ENCODE measurements around the gene MBP. TPM values are rescaled to one million over a fixed set of nuclear protein-coding genes. Genes with fewer than 3 reads are reported as not detected.

Gene MBP
- total RNA-seq, 2 donors from 2014 or later: 43.0 to 65.8 TPM

DNA sequence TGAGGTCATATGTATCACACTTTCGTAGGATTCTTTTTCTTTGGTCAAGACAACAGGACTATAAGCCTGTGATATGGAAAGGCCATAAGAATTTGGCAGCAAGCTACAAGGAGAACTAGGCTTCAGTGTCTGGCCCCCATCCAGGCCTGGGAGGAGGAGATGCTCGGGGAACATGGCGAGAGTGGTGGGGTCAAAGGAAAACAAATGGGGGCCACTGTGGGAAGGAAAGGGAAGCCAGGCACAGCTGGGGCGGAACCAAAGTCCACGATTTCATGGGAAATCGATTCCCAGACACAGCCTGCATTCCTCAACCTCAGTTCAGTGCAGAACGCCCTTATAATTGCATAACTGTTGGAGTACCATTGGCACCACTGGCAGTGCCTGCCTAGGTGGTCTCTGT, 58.2 kb downstream of the MBP start:
- no peaks in the 10 kb centered on the region for H3K4me1 ChIP-seq

DNA sequence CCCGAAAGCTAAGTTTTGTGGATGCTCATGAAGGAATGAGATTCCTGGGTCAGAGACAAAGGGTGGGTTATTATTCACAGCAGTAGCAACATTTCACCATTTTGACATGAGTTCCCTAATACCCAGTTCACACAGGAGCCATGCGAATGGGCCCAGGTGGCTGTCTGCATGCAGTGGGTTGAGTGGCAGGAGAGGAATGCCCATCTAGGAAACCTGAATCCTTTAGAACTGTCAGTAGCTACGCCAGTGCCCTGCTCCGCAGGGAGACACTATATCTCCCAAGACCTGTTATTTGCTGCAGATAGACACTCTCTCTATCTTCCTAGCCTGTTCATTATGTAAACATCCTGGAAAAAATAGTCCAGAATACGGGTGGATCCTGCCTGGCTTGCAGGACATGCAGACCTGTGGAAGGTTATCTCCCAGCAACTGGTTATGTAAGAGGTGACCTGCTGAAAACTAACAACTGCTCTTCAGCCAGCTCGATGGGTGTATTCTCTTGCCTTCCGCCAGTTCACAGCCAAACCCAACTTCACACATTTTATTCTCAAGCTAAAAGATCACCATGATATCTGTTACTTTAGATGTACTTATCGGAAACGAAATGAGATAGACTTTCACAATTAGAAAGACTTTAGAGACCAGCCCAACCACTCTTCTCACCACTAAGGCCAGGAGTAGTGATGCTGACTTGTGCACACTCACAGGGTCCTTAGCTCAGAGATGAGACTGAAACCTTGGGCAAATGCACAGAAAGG, 59.1 kb downstream of the MBP start:
- intact Hi-C loops (cut with DNase I): no loop called here
- Histone ChIP-seq H3K27me3 (no peaks in the 10 kb centered on the region), H3K36me3 (no peaks in the 10 kb centered on the region), H3K9me3 (no peaks in the 10 kb centered on the region), H3K4me3 (no peak overlapping the region), H3K9ac (ENCODE audit: low read depth in 2 of 2, low read length in 2 of 2) (no peak overlapping the region), H3K4me1 (peaks cover 2% of the 10 kb centered on the region), H3K27ac (no peak overlapping the region)
- no peak for DNase-seq
- TF ChIP-seq, protein P1, sequence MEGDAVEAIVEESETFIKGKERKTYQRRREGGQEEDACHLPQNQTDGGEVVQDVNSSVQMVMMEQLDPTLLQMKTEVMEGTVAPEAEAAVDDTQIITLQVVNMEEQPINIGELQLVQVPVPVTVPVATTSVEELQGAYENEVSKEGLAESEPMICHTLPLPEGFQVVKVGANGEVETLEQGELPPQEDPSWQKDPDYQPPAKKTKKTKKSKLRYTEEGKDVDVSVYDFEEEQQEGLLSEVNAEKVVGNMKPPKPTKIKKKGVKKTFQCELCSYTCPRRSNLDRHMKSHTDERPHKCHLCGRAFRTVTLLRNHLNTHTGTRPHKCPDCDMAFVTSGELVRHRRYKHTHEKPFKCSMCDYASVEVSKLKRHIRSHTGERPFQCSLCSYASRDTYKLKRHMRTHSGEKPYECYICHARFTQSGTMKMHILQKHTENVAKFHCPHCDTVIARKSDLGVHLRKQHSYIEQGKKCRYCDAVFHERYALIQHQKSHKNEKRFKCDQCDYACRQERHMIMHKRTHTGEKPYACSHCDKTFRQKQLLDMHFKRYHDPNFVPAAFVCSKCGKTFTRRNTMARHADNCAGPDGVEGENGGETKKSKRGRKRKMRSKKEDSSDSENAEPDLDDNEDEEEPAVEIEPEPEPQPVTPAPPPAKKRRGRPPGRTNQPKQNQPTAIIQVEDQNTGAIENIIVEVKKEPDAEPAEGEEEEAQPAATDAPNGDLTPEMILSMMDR (IDR thresholded peaks at IDR 0.05): no peak

More for the DNA sequence above, 58.2 kb downstream of the MBP start:
- Histone ChIP-seq H3K27ac (no peak overlapping the region), H3K27me3 (no peaks in the 10 kb centered on the region), H3K9me3 (no peaks in the 10 kb centered on the region), H3K36me3 (no peaks in the 10 kb centered on the region), H3K4me3 (no peak overlapping the region), H3K9ac (ENCODE audit: low read depth in 2 of 2, low read length in 2 of 2) (no peak overlapping the region)
- intact Hi-C loops (cut with DNase I): no loop called here
- TF ChIP-seq, protein P1 (IDR thresholded peaks at IDR 0.05): no peak
- DNase-seq: no peak

GRCh38 chr18:77072566-77072965, 60.0 kb downstream of the MBP start:
- Histone ChIP-seq H3K9ac (ENCODE audit: low read depth in 2 of 2, low read length in 2 of 2) (no peak overlapping the region), H3K4me3 (no peak overlapping the region), H3K36me3 (no peaks in the 10 kb centered on the region), H3K4me1 (peaks cover 5% of the 10 kb centered on the region), H3K27me3 (no peaks in the 10 kb centered on the region), H3K27ac (no peak overlapping the region), H3K9me3 (no peaks in the 10 kb centered on the region)
- intact Hi-C loops (cut with DNase I): no loop called here
- TF ChIP-seq, protein P1 (IDR thresholded peaks at IDR 0.05): no peak
- DNase-seq: no peak

GRCh38 chr18:77071711-77072292, 60.8 kb downstream of the MBP start:
- Histone ChIP-seq H3K9me3 (no peaks in the 10 kb centered on the region), H3K36me3 (no peaks in the 10 kb centered on the region), H3K4me1 (peaks cover 12% of the 10 kb centered on the region), H3K4me3 (no peak overlapping the region), H3K9ac (ENCODE audit: low read depth in 2 of 2, low read length in 2 of 2) (no peak overlapping the region), H3K27ac (no peak overlapping the region), H3K27me3 (no peaks in the 10 kb centered on the region)
- intact Hi-C loops (cut with DNase I): no loop called here
- TF ChIP-seq, protein P1 (IDR thresholded peaks at IDR 0.05): no peak
- DNase-seq: no peak

DNA sequence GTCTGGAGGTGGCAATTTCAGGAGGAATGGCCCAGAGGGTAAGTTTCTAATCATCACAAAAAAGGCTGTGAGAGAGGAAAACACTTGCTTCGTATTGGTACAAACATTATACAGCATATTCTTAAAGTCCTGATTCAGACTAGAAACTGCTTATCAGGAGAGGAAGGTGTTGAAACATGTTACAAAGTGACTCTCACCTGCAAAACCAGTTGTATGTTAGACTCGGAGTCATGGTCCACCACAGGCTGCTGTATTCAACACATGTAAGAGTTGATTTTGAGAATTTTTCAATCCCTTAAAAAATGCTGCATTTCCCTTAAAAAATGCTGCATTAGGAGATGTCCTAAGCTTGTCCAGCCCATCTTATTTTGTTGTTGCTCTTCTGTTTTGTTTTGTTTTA, 61.5 kb downstream of the MBP start:
- H3K27ac ChIP-seq: no peak overlapping the region
- H3K9ac ChIP-seq (ENCODE audit: low read depth in 2 of 2, low read length in 2 of 2): no peak overlapping the region
- H3K4me1 ChIP-seq: peaks cover 12% of the 10 kb centered on the region
- TF ChIP-seq, protein P1 (IDR thresholded peaks at IDR 0.05): no peak
- DNase-seq: no peak
- H3K27me3 ChIP-seq: no peaks in the 10 kb centered on the region
- no peaks in the 10 kb centered on the region for H3K36me3 ChIP-seq
- intact Hi-C loops (cut with DNase I): no loop called here
- H3K9me3 ChIP-seq: no peaks in the 10 kb centered on the region
- no peak overlapping the region for H3K4me3 ChIP-seq
